K562 (cell line): Measurements from ENCODE around the gene C6orf89. TPM values are rescaled to one million over a fixed set of nuclear protein-coding genes. Genes with fewer than 3 reads are reported as not detected.

Experiments used
- CCAR2 ChIP-seq: fragments of 200-400 bp; formaldehyde crosslinking; IDR thresholded peaks from 2 replicates; pipeline ENCODE4 v1.6.1; 2017; ENCODE audit warnings: mild to moderate bottlenecking, low read depth, low read length
- COPS2 ChIP-seq: fragments of 450-650 bp; conservative IDR thresholded peaks from 2 replicates; pipeline ENCODE4 v1.6.1; 2016; ENCODE audit warnings: mild to moderate bottlenecking, moderate library complexity
- ELF1 ChIP-seq: fragments of 200-800 bp; sonication (Bioruptor generic); IDR thresholded peaks from 2 replicates; pipeline ENCODE4 v1.6.1; 2016; ENCODE audit warnings: missing genetic modification characterization, missing compliant biosample characterization
- IFI16 ChIP-seq: fragments of 250-450 bp; sonication (Bioruptor Pico); IDR thresholded peaks from 2 replicates; pipeline ENCODE4 v2.1.2; 2022; ENCODE audit warnings: mild to moderate bottlenecking, inconsistent platforms
- KLF10 ChIP-seq: fragments of 250-450 bp; sonication (Bioruptor Pico); IDR thresholded peaks from 2 replicates; pipeline ENCODE4 v1.6.1; 2021; ENCODE audit warnings: matching md5 sums
- MTA3 ChIP-seq: fragments of 450-650 bp; formaldehyde crosslinking; IDR thresholded peaks from 2 replicates; pipeline ENCODE4 v1.6.1; 2017; ENCODE audit warnings: mild to moderate bottlenecking, borderline replicate concordance
- NFIX ChIP-seq: fragments of 250-450 bp; sonication (Bioruptor Pico); IDR thresholded peaks from 2 replicates; pipeline ENCODE4 v1.4.0; 2020; ENCODE audit warnings: low read depth, mild to moderate bottlenecking, moderate library complexity
- RBM15 ChIP-seq: fragments of 200-400 bp; formaldehyde crosslinking; IDR thresholded peaks from 2 replicates; pipeline ENCODE4 v1.6.1; 2018; ENCODE audit warnings: mild to moderate bottlenecking, low read length, moderate library complexity; ENCODE audit not compliant: insufficient read depth
- STAT5A ChIP-seq: IDR thresholded peaks from 2 replicates; pipeline ENCODE4 v1.6.1; 2012; ENCODE audit warnings: low read length, inconsistent platforms, borderline replicate concordance
- XRCC4 ChIP-seq: IDR thresholded peaks from one replicate; pipeline ENCODE4 v1.6.1; 2011; ENCODE audit not compliant: insufficient read depth, insufficient read length; ENCODE audit errors: extremely low read depth
- ZNF140 ChIP-seq: fragments of 250-450 bp; sonication (Bioruptor Pico); IDR thresholded peaks from 2 replicates; pipeline ENCODE4 v1.8.0; 2021; ENCODE audit warnings: moderate library complexity, mild to moderate bottlenecking, inconsistent platforms
- ZNF316 ChIP-seq: fragments of 450-650 bp; IDR thresholded peaks from 2 replicates; pipeline ENCODE4 v1.6.1; 2016
- polyA plus RNA-seq, 8 experiments: library from polyadenylated mRNA; depleted of rRNA in 4 of 8; stranded (reverse) in 5 of 8; unstranded in 3 of 8; fragments of >200 nt; fragmentation: Nextera tagmentation in 2 of 8; fragmentation: Illumina TruSeq in 1 of 8; extraction: Ambion mirVana in 2 of 8; extraction: Trizol in 1 of 8; gene quantifications; 2 replicates each; pipeline versions ENCODE4 v1.2.1 to v1.2.3, GENCODE V29; 2011 to 2014; ENCODE audit warnings: inconsistent platforms in 1 of 8, missing spikeins in 1 of 8
- total RNA-seq, 7 experiments: library from RNA; depleted of rRNA in 6 of 7; stranded (reverse); fragments of >200 nt in 6 of 7; fragmentation: Illumina TruSeq in 2 of 7; extraction: Trizol in 2 of 7; gene quantifications; 2 replicates each; pipeline versions ENCODE4 v1.2.1 to v1.2.3, GENCODE V29; 2011 to 2021; ENCODE audit warnings: low replicate concordance in 1 of 7
- TF ChIP-seq, protein P1 (sequence below): fragments of 450-650 bp; IDR thresholded peaks from 2 replicates; pipeline ENCODE4 v1.6.1; 2017; ENCODE audit warnings: mild to moderate bottlenecking, moderate library complexity
- TF ChIP-seq, protein P2 (sequence below): fragments of 450-650 bp; IDR thresholded peaks from 2 replicates; pipeline ENCODE4 v1.6.1; 2017; ENCODE audit warnings: antibody characterized with exemption
- TF ChIP-seq, protein P3 (sequence below), 2 experiments: fragments of 450-650 bp; formaldehyde crosslinking in 1 of 2; IDR thresholded peaks; 2 replicates each; pipeline versions ENCODE4 v1.4.0 to v1.6.1; 2014 to 2020; ENCODE audit warnings: mild to moderate bottlenecking in 2 of 2, borderline replicate concordance in 1 of 2, low read depth in 1 of 2

C6orf89 gene
- total and polyA plus RNA-seq, 9 of the 15 experiments (the other 6 are each of a cell fraction or from before 2014, with no cell fraction given) = 35.2 to 111 (median 58.5) TPM

DNA sequence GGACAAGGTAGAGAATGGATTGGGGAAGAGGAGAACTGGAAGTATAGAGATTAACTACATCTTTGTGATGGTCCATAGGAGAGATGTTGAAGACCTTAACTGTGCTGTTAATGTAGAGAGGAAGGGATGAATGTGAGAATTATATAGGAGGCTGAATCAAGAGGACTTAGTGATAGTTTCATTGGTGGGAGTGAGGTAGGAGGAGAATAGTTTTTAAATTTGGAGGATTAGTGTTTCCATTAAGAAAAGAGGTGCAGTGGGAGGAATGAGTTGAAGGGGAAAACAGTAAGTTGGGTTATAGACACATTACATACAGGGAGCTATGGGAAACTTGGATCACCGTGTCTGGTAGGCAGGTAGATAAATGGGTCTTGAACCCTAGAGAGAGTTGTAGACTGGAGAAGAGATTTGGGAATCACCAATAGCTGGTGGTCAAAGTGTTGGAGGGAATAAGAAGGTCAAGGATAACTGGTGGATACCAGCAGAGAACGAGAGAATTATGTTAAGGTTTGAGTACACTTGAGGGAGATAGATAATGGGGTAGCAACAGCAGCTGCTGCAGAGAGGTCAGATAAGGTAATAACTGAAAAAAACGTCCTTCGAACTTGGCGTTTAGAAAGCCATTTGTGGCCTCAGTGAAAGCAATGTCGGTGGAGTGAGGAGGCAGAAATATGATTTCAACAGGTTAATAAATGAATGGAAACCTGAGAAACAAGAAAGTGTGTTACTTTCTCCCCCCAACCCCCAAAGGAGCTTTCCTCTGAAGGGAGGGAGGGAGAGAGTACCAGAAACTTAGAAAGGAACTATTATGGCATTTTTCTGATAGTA lies 3.1 kb downstream of the C6orf89 start (continued):
- no peak for TF ChIP-seq COPS2
- no peak for TF ChIP-seq CCAR2
- TF ChIP-seq MTA3 = peak; percentile 71
- no peak for TF ChIP-seq KLF10 (CRISPR knock-in tag)
- no peak for TF ChIP-seq XRCC4
- peak; percentile 66; the same call in 1 of the 2 replicates for TF ChIP-seq STAT5A
- TF ChIP-seq, protein P1, sequence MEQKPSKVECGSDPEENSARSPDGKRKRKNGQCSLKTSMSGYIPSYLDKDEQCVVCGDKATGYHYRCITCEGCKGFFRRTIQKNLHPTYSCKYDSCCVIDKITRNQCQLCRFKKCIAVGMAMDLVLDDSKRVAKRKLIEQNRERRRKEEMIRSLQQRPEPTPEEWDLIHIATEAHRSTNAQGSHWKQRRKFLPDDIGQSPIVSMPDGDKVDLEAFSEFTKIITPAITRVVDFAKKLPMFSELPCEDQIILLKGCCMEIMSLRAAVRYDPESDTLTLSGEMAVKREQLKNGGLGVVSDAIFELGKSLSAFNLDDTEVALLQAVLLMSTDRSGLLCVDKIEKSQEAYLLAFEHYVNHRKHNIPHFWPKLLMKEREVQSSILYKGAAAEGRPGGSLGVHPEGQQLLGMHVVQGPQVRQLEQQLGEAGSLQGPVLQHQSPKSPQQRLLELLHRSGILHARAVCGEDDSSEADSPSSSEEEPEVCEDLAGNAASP = peak; percentile 94
- TF ChIP-seq ZNF316 = peak; percentile 14; the same call in 1 of the 2 replicates
- no peak for TF ChIP-seq ZNF140 (CRISPR knock-in tag)
- no peak for TF ChIP-seq NFIX (CRISPR knock-in tag)
- no peak for TF ChIP-seq ELF1 (tag)
- no peak for TF ChIP-seq RBM15
- TF ChIP-seq, protein P2, sequence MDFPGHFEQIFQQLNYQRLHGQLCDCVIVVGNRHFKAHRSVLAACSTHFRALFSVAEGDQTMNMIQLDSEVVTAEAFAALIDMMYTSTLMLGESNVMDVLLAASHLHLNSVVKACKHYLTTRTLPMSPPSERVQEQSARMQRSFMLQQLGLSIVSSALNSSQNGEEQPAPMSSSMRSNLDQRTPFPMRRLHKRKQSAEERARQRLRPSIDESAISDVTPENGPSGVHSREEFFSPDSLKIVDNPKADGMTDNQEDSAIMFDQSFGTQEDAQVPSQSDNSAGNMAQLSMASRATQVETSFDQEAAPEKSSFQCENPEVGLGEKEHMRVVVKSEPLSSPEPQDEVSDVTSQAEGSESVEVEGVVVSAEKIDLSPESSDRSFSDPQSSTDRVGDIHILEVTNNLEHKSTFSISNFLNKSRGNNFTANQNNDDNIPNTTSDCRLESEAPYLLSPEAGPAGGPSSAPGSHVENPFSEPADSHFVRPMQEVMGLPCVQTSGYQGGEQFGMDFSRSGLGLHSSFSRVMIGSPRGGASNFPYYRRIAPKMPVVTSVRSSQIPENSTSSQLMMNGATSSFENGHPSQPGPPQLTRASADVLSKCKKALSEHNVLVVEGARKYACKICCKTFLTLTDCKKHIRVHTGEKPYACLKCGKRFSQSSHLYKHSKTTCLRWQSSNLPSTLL = no peak
- TF ChIP-seq, protein P3, sequence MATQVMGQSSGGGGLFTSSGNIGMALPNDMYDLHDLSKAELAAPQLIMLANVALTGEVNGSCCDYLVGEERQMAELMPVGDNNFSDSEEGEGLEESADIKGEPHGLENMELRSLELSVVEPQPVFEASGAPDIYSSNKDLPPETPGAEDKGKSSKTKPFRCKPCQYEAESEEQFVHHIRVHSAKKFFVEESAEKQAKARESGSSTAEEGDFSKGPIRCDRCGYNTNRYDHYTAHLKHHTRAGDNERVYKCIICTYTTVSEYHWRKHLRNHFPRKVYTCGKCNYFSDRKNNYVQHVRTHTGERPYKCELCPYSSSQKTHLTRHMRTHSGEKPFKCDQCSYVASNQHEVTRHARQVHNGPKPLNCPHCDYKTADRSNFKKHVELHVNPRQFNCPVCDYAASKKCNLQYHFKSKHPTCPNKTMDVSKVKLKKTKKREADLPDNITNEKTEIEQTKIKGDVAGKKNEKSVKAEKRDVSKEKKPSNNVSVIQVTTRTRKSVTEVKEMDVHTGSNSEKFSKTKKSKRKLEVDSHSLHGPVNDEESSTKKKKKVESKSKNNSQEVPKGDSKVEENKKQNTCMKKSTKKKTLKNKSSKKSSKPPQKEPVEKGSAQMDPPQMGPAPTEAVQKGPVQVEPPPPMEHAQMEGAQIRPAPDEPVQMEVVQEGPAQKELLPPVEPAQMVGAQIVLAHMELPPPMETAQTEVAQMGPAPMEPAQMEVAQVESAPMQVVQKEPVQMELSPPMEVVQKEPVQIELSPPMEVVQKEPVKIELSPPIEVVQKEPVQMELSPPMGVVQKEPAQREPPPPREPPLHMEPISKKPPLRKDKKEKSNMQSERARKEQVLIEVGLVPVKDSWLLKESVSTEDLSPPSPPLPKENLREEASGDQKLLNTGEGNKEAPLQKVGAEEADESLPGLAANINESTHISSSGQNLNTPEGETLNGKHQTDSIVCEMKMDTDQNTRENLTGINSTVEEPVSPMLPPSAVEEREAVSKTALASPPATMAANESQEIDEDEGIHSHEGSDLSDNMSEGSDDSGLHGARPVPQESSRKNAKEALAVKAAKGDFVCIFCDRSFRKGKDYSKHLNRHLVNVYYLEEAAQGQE (IDR thresholded peaks at IDR 0.05; ENCODE audit: borderline replicate concordance) = no peak
- TF ChIP-seq, protein P3 (CRISPR knock-in tag; IDR thresholded peaks at IDR 0.05; ENCODE audit: low read depth) = no peak
- peak; percentile 34; the same call in 1 of the 2 replicates for TF ChIP-seq IFI16
